Sigmoid colon (tissue), 3 donors: ENCODE measurements around the gene DIAPH1.

Source experiments
- CTCF ChIP-seq, 4 experiments: fragments of 450-650 bp in 3 of 4; fragments of 200-600 bp in 1 of 4; IDR thresholded peaks; one replicate each; pipeline ENCODE4 v1.5.1; 2016 to 2019; ENCODE audit warnings: antibody characterized with exemption in 4 of 4, mild to moderate bottlenecking in 3 of 4, moderate library complexity in 2 of 4
- POLR2A ChIP-seq, 2 donors: fragments of 450-650 bp; IDR thresholded peaks; one replicate each; pipeline ENCODE4 v1.6.1; 2016; ENCODE audit warnings: antibody characterized with exemption in 2 of 2, mild to moderate bottlenecking in 2 of 2, moderate library complexity in 2 of 2

GRCh38 chr5:141510160-141510559 is 108.6 kb downstream of the DIAPH1 start:
- no peak for TF ChIP-seq CTCF (IDR thresholded peaks at IDR 0.05)
- TF ChIP-seq POLR2A (IDR thresholded peaks at IDR 0.05): no peak
